ENCODE measurements around the gene ADRB1.

Gene ADRB1

DNA sequence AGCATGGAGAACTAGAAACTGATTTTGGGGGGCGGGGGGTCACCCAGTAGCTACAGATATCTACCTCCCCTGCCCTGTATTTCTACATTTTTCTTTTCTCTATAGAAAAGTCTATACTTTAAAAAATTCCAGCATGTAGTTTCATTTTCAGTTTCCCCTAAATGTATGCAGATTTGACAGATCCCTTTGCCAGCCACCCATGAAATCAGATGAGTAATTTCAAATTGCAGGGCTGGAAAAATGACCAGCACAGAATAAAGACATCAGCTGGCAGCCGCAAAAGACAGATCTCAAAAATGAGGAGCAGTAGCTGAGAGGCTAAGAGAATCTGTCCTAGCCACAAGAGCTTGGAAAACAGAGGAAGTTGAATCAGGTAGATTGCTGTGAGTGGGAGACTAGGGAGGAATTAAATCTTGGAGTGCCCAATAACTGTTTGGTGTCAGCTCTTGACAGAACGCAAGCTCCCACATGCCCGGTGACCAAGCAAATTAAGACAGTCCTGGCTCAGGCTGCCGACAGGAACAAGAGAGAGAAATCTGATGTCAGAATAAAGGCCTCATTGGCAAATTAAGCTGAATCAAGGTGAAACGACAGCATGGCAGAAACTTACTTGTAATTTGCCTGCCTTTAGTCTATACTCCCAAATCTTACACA is 24.5 kb downstream of the ADRB1 start:
- TF ChIP-seq JUND (IDR thresholded peaks at IDR 0.05; ENCODE audit: low read depth): no peak
- in situ Hi-C loops (cut with HindIII; ENCODE audit: low pct_unique_long_range_greater_than_20kb, low sequenced_read_pairs): no loop called here
- no peak for DNase-seq (ENCODE audit: low read depth in 1 of 2, low spot score in 1 of 2)

DNA sequence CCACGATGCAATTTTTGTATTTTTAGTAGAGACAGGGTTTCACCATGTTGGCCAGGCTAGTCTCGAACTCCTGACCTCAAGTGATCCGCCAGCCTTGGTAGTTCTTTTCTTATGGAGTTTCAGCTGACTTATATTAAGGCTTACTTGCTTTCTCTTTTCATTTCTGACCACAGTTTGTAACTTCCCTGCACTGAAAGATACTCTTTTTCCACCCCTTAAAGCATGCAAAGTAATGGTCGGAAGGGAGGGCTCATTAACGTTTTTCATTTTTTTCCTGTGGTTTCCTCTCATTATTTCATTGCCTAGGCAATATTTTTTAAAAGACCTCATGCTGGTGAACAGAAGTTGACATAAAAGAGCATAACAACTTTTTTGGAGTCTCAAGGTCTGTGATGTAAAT is 27.0 kb downstream of the ADRB1 start:
- no peak for DNase-seq (ENCODE audit: low read depth in 1 of 2, low spot score in 1 of 2)
- no peak for TF ChIP-seq JUND (IDR thresholded peaks at IDR 0.05; ENCODE audit: low read depth)
- in situ Hi-C loops (cut with HindIII; ENCODE audit: low pct_unique_long_range_greater_than_20kb, low sequenced_read_pairs): no loop called here

- no peak for TF ChIP-seq JUND (IDR thresholded peaks at IDR 0.05; ENCODE audit: low read depth)
- DNase-seq (ENCODE audit: low read depth in 1 of 2, low spot score in 1 of 2): no peak
- in situ Hi-C loops (cut with HindIII; ENCODE audit: low pct_unique_long_range_greater_than_20kb, low sequenced_read_pairs): no loop called here
These were observed 27.5 kb downstream of the ADRB1 start for GRCh38 chr10:114071178-114071577.

- in situ Hi-C loops (cut with HindIII; ENCODE audit: low pct_unique_long_range_greater_than_20kb, low sequenced_read_pairs): no loop called here
- DNase-seq (ENCODE audit: low read depth in 1 of 2, low spot score in 1 of 2): no peak
- no peak for TF ChIP-seq JUND (IDR thresholded peaks at IDR 0.05; ENCODE audit: low read depth)
These were observed 29.9 kb downstream of the ADRB1 start for GRCh38 chr10:114073395-114074186.

DNA sequence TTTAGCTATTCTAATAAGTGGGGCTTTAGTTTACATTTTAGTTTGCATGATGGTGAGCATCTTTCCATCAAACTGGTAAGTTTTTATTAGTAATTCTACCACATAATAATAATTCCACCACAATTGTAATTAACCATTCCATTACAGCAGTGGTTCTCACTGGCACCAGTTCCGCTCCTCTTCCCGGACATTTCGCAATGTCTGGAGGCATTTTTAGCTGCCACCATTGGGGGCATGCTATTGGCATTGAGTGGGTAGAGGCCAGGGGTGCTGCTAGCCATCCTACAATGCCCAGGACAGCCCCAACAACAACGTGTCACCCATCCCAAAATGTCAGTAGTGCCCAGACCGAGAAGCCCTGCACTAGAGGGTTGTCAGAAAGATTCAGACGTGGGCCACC is 31.4 kb downstream of the ADRB1 start:
- TF ChIP-seq JUND (IDR thresholded peaks at IDR 0.05; ENCODE audit: low read depth): no peak
- DNase-seq (ENCODE audit: low read depth in 1 of 2, low spot score in 1 of 2): no peak
- in situ Hi-C loops (cut with HindIII; ENCODE audit: low pct_unique_long_range_greater_than_20kb, low sequenced_read_pairs): no loop called here

- DNase-seq (ENCODE audit: low read depth in 1 of 2, low spot score in 1 of 2): no peak
- no peak for TF ChIP-seq JUND (IDR thresholded peaks at IDR 0.05; ENCODE audit: low read depth)
- in situ Hi-C loops (cut with HindIII; ENCODE audit: low pct_unique_long_range_greater_than_20kb, low sequenced_read_pairs): no loop called here
These were observed 33.7 kb downstream of the ADRB1 start for GRCh38 chr10:114077347-114077746.

GRCh38 chr10:114077815-114078219 is 34.2 kb downstream of the ADRB1 start:
- in situ Hi-C loops (cut with HindIII; ENCODE audit: low pct_unique_long_range_greater_than_20kb, low sequenced_read_pairs): no loop called here
- no peak for DNase-seq (ENCODE audit: low read depth in 1 of 2, low spot score in 1 of 2)
- TF ChIP-seq JUND (IDR thresholded peaks at IDR 0.05; ENCODE audit: low read depth): no peak

DNA sequence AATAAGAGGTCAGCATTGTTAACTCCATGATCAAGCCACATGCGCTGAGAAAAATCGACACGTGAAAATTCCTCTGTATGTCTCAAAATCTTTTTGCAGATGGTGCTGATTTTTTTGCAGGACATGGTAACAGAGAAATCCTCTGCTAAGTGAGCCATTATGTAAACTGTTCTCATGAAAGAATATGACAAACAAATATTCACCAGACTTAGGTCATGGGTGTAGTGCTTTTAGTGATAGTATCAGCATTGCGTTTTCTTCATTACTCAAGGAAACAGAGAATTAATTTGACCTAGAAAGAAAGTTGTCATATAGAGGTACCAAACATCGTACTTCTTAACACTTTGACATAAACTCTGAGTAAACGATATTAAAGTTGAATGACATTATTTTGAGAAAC is 34.7 kb downstream of the ADRB1 start:
- TF ChIP-seq JUND (IDR thresholded peaks at IDR 0.05; ENCODE audit: low read depth): no peak
- no peak for DNase-seq (ENCODE audit: low read depth in 1 of 2, low spot score in 1 of 2)
- in situ Hi-C loops (cut with HindIII; ENCODE audit: low pct_unique_long_range_greater_than_20kb, low sequenced_read_pairs): no loop called here

DNA sequence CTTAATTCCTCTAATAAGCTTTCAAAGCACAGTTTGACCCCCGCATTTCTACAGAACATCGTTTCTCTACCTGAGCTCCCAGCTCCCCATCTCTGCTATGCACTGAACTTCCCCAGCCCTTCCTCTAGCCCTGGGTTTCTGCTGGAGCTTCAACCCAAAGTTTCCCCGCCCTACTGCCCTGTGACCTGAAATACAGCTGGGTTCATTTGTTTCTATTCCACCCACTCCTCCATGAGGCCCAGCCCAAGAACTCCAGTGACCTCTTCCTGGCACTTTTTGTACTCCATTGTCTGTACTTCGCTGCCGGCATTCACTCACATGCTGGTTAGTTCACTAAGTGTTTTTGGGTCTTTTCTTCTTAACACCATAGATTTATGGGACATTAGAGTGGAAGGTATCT is 35.8 kb downstream of the ADRB1 start:
- in situ Hi-C loops (cut with HindIII; ENCODE audit: low pct_unique_long_range_greater_than_20kb, low sequenced_read_pairs): no loop called here
- no peak for TF ChIP-seq JUND (IDR thresholded peaks at IDR 0.05; ENCODE audit: low read depth)

GRCh38 chr10:114081911-114082583 is 38.4 kb downstream of the ADRB1 start:
- in situ Hi-C loops (cut with HindIII; ENCODE audit: low pct_unique_long_range_greater_than_20kb, low sequenced_read_pairs): no loop called here
- TF ChIP-seq JUND (IDR thresholded peaks at IDR 0.05; ENCODE audit: low read depth): no peak
- DNase-seq (ENCODE audit: low read depth in 1 of 2, low spot score in 1 of 2): no peak

More for the DNA sequence above, 35.8 kb downstream of the ADRB1 start:
- no peak for DNase-seq (ENCODE audit: low read depth in 1 of 2, low spot score in 1 of 2)

DNA sequence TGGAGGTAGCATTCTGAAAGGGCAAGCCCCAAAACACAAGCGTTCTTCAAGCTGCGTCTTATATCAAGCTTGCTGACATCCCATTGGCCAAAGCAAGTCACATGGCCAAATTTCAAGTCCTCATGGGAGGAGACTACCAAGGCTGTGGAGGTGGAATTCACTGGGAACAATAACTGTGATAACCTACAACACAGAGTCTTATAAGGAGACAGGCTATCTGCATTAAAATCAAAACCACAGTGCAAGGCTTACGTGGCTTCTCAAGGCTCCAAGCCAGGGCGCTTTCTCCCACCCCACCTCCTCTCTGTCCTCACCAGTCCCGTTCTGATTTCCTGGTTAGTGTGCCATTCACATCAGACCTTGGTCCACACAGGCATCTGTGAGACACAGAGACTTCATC is 39.4 kb downstream of the ADRB1 start:
- TF ChIP-seq JUND (IDR thresholded peaks at IDR 0.05; ENCODE audit: low read depth): no peak
- in situ Hi-C loops (cut with HindIII; ENCODE audit: low pct_unique_long_range_greater_than_20kb, low sequenced_read_pairs): no loop called here
- DNase-seq (ENCODE audit: low read depth in 1 of 2, low spot score in 1 of 2): no peak

GRCh38 chr10:114084215-114084614 is 40.5 kb downstream of the ADRB1 start:
- no peak for DNase-seq (ENCODE audit: low read depth in 1 of 2, low spot score in 1 of 2)
- in situ Hi-C loops (cut with HindIII; ENCODE audit: low pct_unique_long_range_greater_than_20kb, low sequenced_read_pairs): no loop called here

GRCh38 chr10:114087255-114087654 is 43.6 kb downstream of the ADRB1 start:
- in situ Hi-C loops (cut with HindIII; ENCODE audit: low pct_unique_long_range_greater_than_20kb, low sequenced_read_pairs): no loop called here
- DNase-seq (ENCODE audit: low read depth in 1 of 2, low spot score in 1 of 2): no peak
- no peak for TF ChIP-seq JUND (IDR thresholded peaks at IDR 0.05; ENCODE audit: low read depth)

More at GRCh38 chr10:114084215-114084614, 40.5 kb downstream of the ADRB1 start:
- no peak for TF ChIP-seq JUND (IDR thresholded peaks at IDR 0.05; ENCODE audit: low read depth)
